ENCODE data around the gene GPC6. TPM values are rescaled to one million over a fixed set of nuclear protein-coding genes. Genes with fewer than 3 reads are reported as not detected.

Gene GPC6
- total RNA-seq, 4 donors from 2014 or later: 2.7 to 5.7 (median 4.4) TPM

DNA sequence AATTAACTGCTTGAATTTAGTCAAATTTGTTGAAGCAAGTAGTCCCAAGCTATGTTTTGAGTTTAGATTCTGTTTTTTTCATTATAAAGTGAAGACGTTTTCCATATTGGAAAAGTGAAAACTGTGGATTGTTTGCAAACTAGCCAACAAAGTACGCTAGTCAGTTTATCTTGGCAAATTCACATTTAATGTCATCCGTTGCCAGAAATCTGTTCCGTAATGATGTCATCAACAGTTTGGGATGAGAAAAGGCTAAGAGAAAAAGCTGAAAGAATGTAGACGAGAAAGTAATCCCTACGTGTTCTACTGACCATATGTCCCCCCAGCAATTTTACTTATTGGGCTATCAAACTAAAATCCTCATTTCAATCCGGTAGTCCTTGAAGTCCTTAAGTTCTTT, 419.6 kb downstream of the GPC6 start:
- DNase-seq (ENCODE audit: low spot score in 2 of 2): no peak
- TF ChIP-seq, protein P1, sequence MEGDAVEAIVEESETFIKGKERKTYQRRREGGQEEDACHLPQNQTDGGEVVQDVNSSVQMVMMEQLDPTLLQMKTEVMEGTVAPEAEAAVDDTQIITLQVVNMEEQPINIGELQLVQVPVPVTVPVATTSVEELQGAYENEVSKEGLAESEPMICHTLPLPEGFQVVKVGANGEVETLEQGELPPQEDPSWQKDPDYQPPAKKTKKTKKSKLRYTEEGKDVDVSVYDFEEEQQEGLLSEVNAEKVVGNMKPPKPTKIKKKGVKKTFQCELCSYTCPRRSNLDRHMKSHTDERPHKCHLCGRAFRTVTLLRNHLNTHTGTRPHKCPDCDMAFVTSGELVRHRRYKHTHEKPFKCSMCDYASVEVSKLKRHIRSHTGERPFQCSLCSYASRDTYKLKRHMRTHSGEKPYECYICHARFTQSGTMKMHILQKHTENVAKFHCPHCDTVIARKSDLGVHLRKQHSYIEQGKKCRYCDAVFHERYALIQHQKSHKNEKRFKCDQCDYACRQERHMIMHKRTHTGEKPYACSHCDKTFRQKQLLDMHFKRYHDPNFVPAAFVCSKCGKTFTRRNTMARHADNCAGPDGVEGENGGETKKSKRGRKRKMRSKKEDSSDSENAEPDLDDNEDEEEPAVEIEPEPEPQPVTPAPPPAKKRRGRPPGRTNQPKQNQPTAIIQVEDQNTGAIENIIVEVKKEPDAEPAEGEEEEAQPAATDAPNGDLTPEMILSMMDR (IDR thresholded peaks at IDR 0.05): no peak
- no peak for TF ChIP-seq POLR2AphosphoS5 (IDR thresholded peaks at IDR 0.05)
- no peak for TF ChIP-seq POLR2A (IDR thresholded peaks at IDR 0.05)
- no peak for TF ChIP-seq EP300 (IDR thresholded peaks at IDR 0.05)
- Histone ChIP-seq H3K36me3 (no peaks in the 10 kb centered on the region), H3K4me3 (no peak overlapping the region), H3K27ac (no peak overlapping the region), H3K9me3 (no peaks in the 10 kb centered on the region), H3K4me1 (no peaks in the 10 kb centered on the region), H3K27me3 (no peaks in the 10 kb centered on the region)
- 84% methylated on average over 7 of the region's 7 CpGs for WGBS

- 83% methylated on average over 2 of the region's 2 CpGs for WGBS
Measured at GRCh38 chr13:93649496-93649895, 422.9 kb downstream of the GPC6 start.

GRCh38 chr13:93653776-93654175, 427.2 kb downstream of the GPC6 start:
- 93% methylated on average over 3 of the region's 3 CpGs for WGBS
- TF ChIP-seq EP300 (IDR thresholded peaks at IDR 0.05): no peak
- TF ChIP-seq, protein P1 (IDR thresholded peaks at IDR 0.05): no peak
- TF ChIP-seq POLR2A (IDR thresholded peaks at IDR 0.05): no peak
- TF ChIP-seq POLR2AphosphoS5 (IDR thresholded peaks at IDR 0.05): no peak
- Histone ChIP-seq H3K36me3 (no peaks in the 10 kb centered on the region), H3K9me3 (no peaks in the 10 kb centered on the region), H3K27me3 (no peaks in the 10 kb centered on the region), H3K27ac (no peak overlapping the region), H3K4me3 (no peak overlapping the region), H3K4me1 (no peaks in the 10 kb centered on the region)
- DNase-seq (ENCODE audit: low spot score in 2 of 2): no peak

More at GRCh38 chr13:93649496-93649895, 422.9 kb downstream of the GPC6 start:
- Histone ChIP-seq H3K27ac (no peak overlapping the region), H3K4me3 (no peak overlapping the region), H3K27me3 (no peaks in the 10 kb centered on the region), H3K4me1 (no peaks in the 10 kb centered on the region), H3K9me3 (no peaks in the 10 kb centered on the region), H3K36me3 (no peaks in the 10 kb centered on the region)
- no peak for TF ChIP-seq POLR2A (IDR thresholded peaks at IDR 0.05)
- TF ChIP-seq EP300 (IDR thresholded peaks at IDR 0.05): no peak
- TF ChIP-seq, protein P1 (IDR thresholded peaks at IDR 0.05): no peak
- no peak for TF ChIP-seq POLR2AphosphoS5 (IDR thresholded peaks at IDR 0.05)
- no peak for DNase-seq (ENCODE audit: low spot score in 2 of 2)

GRCh38 chr13:93655154-93655553, 428.5 kb downstream of the GPC6 start:
- no peak for TF ChIP-seq POLR2A (IDR thresholded peaks at IDR 0.05)
- TF ChIP-seq EP300 (IDR thresholded peaks at IDR 0.05): no peak
- Histone ChIP-seq H3K4me3 (no peak overlapping the region), H3K27me3 (no peaks in the 10 kb centered on the region), H3K9me3 (no peaks in the 10 kb centered on the region), H3K4me1 (no peaks in the 10 kb centered on the region), H3K27ac (no peak overlapping the region), H3K36me3 (no peaks in the 10 kb centered on the region)
- no peak for DNase-seq (ENCODE audit: low spot score in 2 of 2)
- 90% methylated on average over 1 of the region's 1 CpG for WGBS

- Histone ChIP-seq H3K4me3 (no peak overlapping the region), H3K9me3 (no peaks in the 10 kb centered on the region), H3K36me3 (no peaks in the 10 kb centered on the region), H3K4me1 (no peaks in the 10 kb centered on the region), H3K27me3 (no peaks in the 10 kb centered on the region), H3K27ac (no peak overlapping the region)
- TF ChIP-seq EP300 (IDR thresholded peaks at IDR 0.05) (no peak), POLR2AphosphoS5 (IDR thresholded peaks at IDR 0.05) (no peak), POLR2A (IDR thresholded peaks at IDR 0.05) (no peak)
- TF ChIP-seq, protein P1 (IDR thresholded peaks at IDR 0.05): no peak
- no peak for DNase-seq (ENCODE audit: low spot score in 2 of 2)
Measured at GRCh38 chr13:93660391-93661063, 433.9 kb downstream of the GPC6 start.

GRCh38 chr13:93670866-93671265, 444.3 kb downstream of the GPC6 start:
- TF ChIP-seq, protein P1 (IDR thresholded peaks at IDR 0.05): no peak
- TF ChIP-seq POLR2A (IDR thresholded peaks at IDR 0.05) (no peak), EP300 (IDR thresholded peaks at IDR 0.05) (no peak), POLR2AphosphoS5 (IDR thresholded peaks at IDR 0.05) (no peak)
- WGBS: 75% methylated on average over 2 of the region's 2 CpGs
- Histone ChIP-seq H3K27ac (no peak overlapping the region), H3K27me3 (no peaks in the 10 kb centered on the region), H3K36me3 (no peaks in the 10 kb centered on the region), H3K4me3 (no peak overlapping the region), H3K9me3 (no peaks in the 10 kb centered on the region), H3K4me1 (no peaks in the 10 kb centered on the region)
- DNase-seq (ENCODE audit: low spot score in 2 of 2): no peak

All from suprapubic skin (tissue), 4 donors.